ENCODE data around the gene ANKRD17. TPM values are rescaled to one million over a fixed set of nuclear protein-coding genes. Genes with fewer than 3 reads are reported as not detected.

ANKRD17 gene
- polyA plus RNA-seq (2013, experiment 1 of 2), result 28.5 TPM
- polyA plus RNA-seq (2013, experiment 2 of 2), result 27.3 TPM

- Histone ChIP-seq H3K9me3 (ENCODE audit: control insufficient read depth, low read length) (no peaks in the 10 kb centered on the region), H3K9ac (ENCODE audit: low read length) (peak within 1 kb of the TSS; percentile 96), H3K4ac (ENCODE audit: low read depth in 1 of 2, low read length in 2 of 2) (peak within 1 kb of the TSS; percentile 80 to 100), H2AK5ac (ENCODE audit: low read length, severe bottlenecking) (no peak within 1 kb of the TSS), H2BK12ac (ENCODE audit: low read length in 2 of 2) (peak within 1 kb of the TSS in 1 of 2 experiments; percentile 92), H3K4me1 (ENCODE audit: control insufficient read depth, insufficient read depth, low read depth, low read length) (peaks cover 1% of the 10 kb centered on the region), H3K27me3 (ENCODE audit: control insufficient read depth in 1 of 2, insufficient read depth in 1 of 2, low read length in 2 of 2) (no peaks in the 10 kb centered on the region), H3K23ac (ENCODE audit: low read length in 2 of 2) (peak within 1 kb of the TSS; percentile 69 to 100), H2AFZ (ENCODE audit: low read depth, low read length) (peak within 1 kb of the TSS; percentile 88), H3K79me1 (replicated peaks; ENCODE audit: low read length, poor library complexity, severe bottlenecking) (peaks cover 9% of the 10 kb centered on the region), H3K4me2 (ENCODE audit: low read length, poor library complexity, severe bottlenecking) (peak within 1 kb of the TSS; percentile 79), H4K8ac (ENCODE audit: low read length) (peak within 1 kb of the TSS; percentile 98), H3K27ac (ENCODE audit: low read length, poor library complexity, severe bottlenecking) (peak within 1 kb of the TSS; percentile 99), H2BK120ac (ENCODE audit: low read depth, low read length) (peak within 1 kb of the TSS; percentile 99), H3K18ac (ENCODE audit: low read depth in 1 of 2, low read length in 2 of 2) (peak within 1 kb of the TSS; percentile 97 to 100), H4K91ac (ENCODE audit: low read length) (peak within 1 kb of the TSS; percentile 84), H3K14ac (ENCODE audit: low read length in 2 of 2) (peak within 1 kb of the TSS in 1 of 2 experiments; percentile 100), H3K36me3 (ENCODE audit: control insufficient read depth in 1 of 2, insufficient read depth in 2 of 2, low read depth in 1 of 2, low read length in 2 of 2) (peaks cover 0 to 6% of the 10 kb centered on the region in 2 experiments), H2BK5ac (ENCODE audit: low read depth, low read length, poor library complexity, severe bottlenecking) (peak within 1 kb of the TSS; percentile 97), H2BK15ac (ENCODE audit: low read depth, poor library complexity, severe bottlenecking) (peak within 1 kb of the TSS; percentile 99), H3K4me3 (ENCODE audit: insufficient read depth in 1 of 2, low read depth in 1 of 2, low read length in 2 of 2) (peak within 1 kb of the TSS; percentile 92 to 100)
- DNase-seq, result peak; percentile 97
- WGBS, result under 1% methylated on average over 54 of the region's 80 CpGs
Observed at GRCh38 chr4:73258686-73259570, at the start of gene ANKRD17. TSS of gene ANKRD17 (minus strand) at chr4:73258798. CDS start at chr4:73258668, 130 bp downstream.

GRCh38 chr4:73308286-73308685 is 49.7 kb upstream of the ANKRD17 start:
- no peak overlapping the region for H3K4me3 ChIP-seq (ENCODE audit: insufficient read depth in 1 of 2, low read depth in 1 of 2, low read length in 2 of 2)
- H2BK120ac ChIP-seq (ENCODE audit: low read depth, low read length), result no peak overlapping the region
- no peak overlapping the region for H4K8ac ChIP-seq (ENCODE audit: low read length)
- peak overlapping the region; percentile 28 for H3K27ac ChIP-seq (ENCODE audit: low read length, poor library complexity, severe bottlenecking)
- H4K91ac ChIP-seq (ENCODE audit: low read length), result no peak overlapping the region
- H3K4me2 ChIP-seq (ENCODE audit: low read length, poor library complexity, severe bottlenecking), result no peak overlapping the region
- H2BK5ac ChIP-seq (ENCODE audit: low read depth, low read length, poor library complexity, severe bottlenecking), result no peak overlapping the region
- no peak overlapping the region for H3K23ac ChIP-seq (ENCODE audit: low read length in 2 of 2)
- H3K18ac ChIP-seq (ENCODE audit: low read depth in 1 of 2, low read length in 2 of 2), result no peak overlapping the region
- WGBS, result 61% methylated on average over 3 of the region's 3 CpGs
- H2AK5ac ChIP-seq (ENCODE audit: low read length, severe bottlenecking), result no peak overlapping the region
- no peaks in the 10 kb centered on the region for H3K4me1 ChIP-seq (ENCODE audit: control insufficient read depth, insufficient read depth, low read depth, low read length)
- no peak overlapping the region for H3K4ac ChIP-seq (ENCODE audit: low read depth in 1 of 2, low read length in 2 of 2)
- H3K9ac ChIP-seq (ENCODE audit: low read length), result peak overlapping the region; percentile 60
- H3K36me3 ChIP-seq (ENCODE audit: control insufficient read depth in 1 of 2, insufficient read depth in 2 of 2, low read depth in 1 of 2, low read length in 2 of 2), result no peaks in the 10 kb centered on the region
- no peaks in the 10 kb centered on the region for H3K79me1 ChIP-seq (replicated peaks; ENCODE audit: low read length, poor library complexity, severe bottlenecking)
- no peaks in the 10 kb centered on the region for H3K27me3 ChIP-seq (ENCODE audit: control insufficient read depth in 1 of 2, insufficient read depth in 1 of 2, low read length in 2 of 2)
- no peak overlapping the region for H3K14ac ChIP-seq (ENCODE audit: low read length in 2 of 2)
- peaks cover 3% of the 10 kb centered on the region for H3K9me3 ChIP-seq (ENCODE audit: control insufficient read depth, low read length)
- peak; percentile 53 for DNase-seq
- H2AFZ ChIP-seq (ENCODE audit: low read depth, low read length), result no peak overlapping the region
- no peak overlapping the region for H2BK12ac ChIP-seq (ENCODE audit: low read length in 2 of 2)
- no peak overlapping the region for H2BK15ac ChIP-seq (ENCODE audit: low read depth, poor library complexity, severe bottlenecking)

GRCh38 chr4:73303711-73304110 is 45.1 kb upstream of the ANKRD17 start:
- Histone ChIP-seq H3K14ac (ENCODE audit: low read length in 2 of 2) (no peak overlapping the region), H2BK15ac (ENCODE audit: low read depth, poor library complexity, severe bottlenecking) (no peak overlapping the region), H3K4me1 (ENCODE audit: control insufficient read depth, insufficient read depth, low read depth, low read length) (no peaks in the 10 kb centered on the region), H2BK120ac (ENCODE audit: low read depth, low read length) (no peak overlapping the region), H2AK5ac (ENCODE audit: low read length, severe bottlenecking) (no peak overlapping the region), H3K9ac (ENCODE audit: low read length) (no peak overlapping the region), H3K4ac (ENCODE audit: low read depth in 1 of 2, low read length in 2 of 2) (no peak overlapping the region), H3K18ac (ENCODE audit: low read depth in 1 of 2, low read length in 2 of 2) (no peak overlapping the region), H3K27ac (ENCODE audit: low read length, poor library complexity, severe bottlenecking) (no peak overlapping the region), H2BK12ac (ENCODE audit: low read length in 2 of 2) (no peak overlapping the region), H3K23ac (ENCODE audit: low read length in 2 of 2) (no peak overlapping the region), H3K9me3 (ENCODE audit: control insufficient read depth, low read length) (no peaks in the 10 kb centered on the region), H4K8ac (ENCODE audit: low read length) (no peak overlapping the region), H3K79me1 (replicated peaks; ENCODE audit: low read length, poor library complexity, severe bottlenecking) (no peaks in the 10 kb centered on the region), H3K27me3 (ENCODE audit: control insufficient read depth in 1 of 2, insufficient read depth in 1 of 2, low read length in 2 of 2) (no peaks in the 10 kb centered on the region), H3K4me3 (ENCODE audit: insufficient read depth in 1 of 2, low read depth in 1 of 2, low read length in 2 of 2) (no peak overlapping the region), H3K36me3 (ENCODE audit: control insufficient read depth in 1 of 2, insufficient read depth in 2 of 2, low read depth in 1 of 2, low read length in 2 of 2) (peaks cover 0 to 2% of the 10 kb centered on the region in 2 experiments), H2AFZ (ENCODE audit: low read depth, low read length) (no peak overlapping the region), H2BK5ac (ENCODE audit: low read depth, low read length, poor library complexity, severe bottlenecking) (no peak overlapping the region), H3K4me2 (ENCODE audit: low read length, poor library complexity, severe bottlenecking) (no peak overlapping the region), H4K91ac (ENCODE audit: low read length) (no peak overlapping the region)
- no CpG with 5 or more reads among the region's 4 CpGs for WGBS
- no peak for DNase-seq

- Histone ChIP-seq H2BK120ac (ENCODE audit: low read depth, low read length) (no peak overlapping the region), H3K4me3 (ENCODE audit: insufficient read depth in 1 of 2, low read depth in 1 of 2, low read length in 2 of 2) (no peak overlapping the region), H2BK15ac (ENCODE audit: low read depth, poor library complexity, severe bottlenecking) (no peak overlapping the region), H3K9me3 (ENCODE audit: control insufficient read depth, low read length) (no peaks in the 10 kb centered on the region), H2BK5ac (ENCODE audit: low read depth, low read length, poor library complexity, severe bottlenecking) (no peak overlapping the region), H3K4me1 (ENCODE audit: control insufficient read depth, insufficient read depth, low read depth, low read length) (no peaks in the 10 kb centered on the region), H2AFZ (ENCODE audit: low read depth, low read length) (no peak overlapping the region), H4K8ac (ENCODE audit: low read length) (no peak overlapping the region), H3K36me3 (ENCODE audit: control insufficient read depth in 1 of 2, insufficient read depth in 2 of 2, low read depth in 1 of 2, low read length in 2 of 2) (peaks cover 0 to 2% of the 10 kb centered on the region in 2 experiments), H2AK5ac (ENCODE audit: low read length, severe bottlenecking) (no peak overlapping the region), H3K4ac (ENCODE audit: low read depth in 1 of 2, low read length in 2 of 2) (no peak overlapping the region), H3K27me3 (ENCODE audit: control insufficient read depth in 1 of 2, insufficient read depth in 1 of 2, low read length in 2 of 2) (no peaks in the 10 kb centered on the region), H2BK12ac (ENCODE audit: low read length in 2 of 2) (no peak overlapping the region), H4K91ac (ENCODE audit: low read length) (no peak overlapping the region), H3K79me1 (replicated peaks; ENCODE audit: low read length, poor library complexity, severe bottlenecking) (no peaks in the 10 kb centered on the region), H3K18ac (ENCODE audit: low read depth in 1 of 2, low read length in 2 of 2) (no peak overlapping the region), H3K9ac (ENCODE audit: low read length) (no peak overlapping the region), H3K14ac (ENCODE audit: low read length in 2 of 2) (no peak overlapping the region), H3K4me2 (ENCODE audit: low read length, poor library complexity, severe bottlenecking) (no peak overlapping the region), H3K23ac (ENCODE audit: low read length in 2 of 2) (no peak overlapping the region), H3K27ac (ENCODE audit: low read length, poor library complexity, severe bottlenecking) (no peak overlapping the region)
- no peak for DNase-seq
- WGBS, result 94% methylated on average over 23 of the region's 25 CpGs
Observed at GRCh38 chr4:73299548-73300280, 41.1 kb upstream of the ANKRD17 start.

All from mesenchymal stem cell (in vitro differentiated cells and primary cell).